ENCODE data around the gene KRT39. TPM values are rescaled to one million over a fixed set of nuclear protein-coding genes. Genes with fewer than 3 reads are reported as not detected.

KRT39 gene
- total RNA-seq, 1 experiment from 2014 or later = not detected

- H3K4me2 ChIP-seq (ENCODE audit: low read length) = no peak overlapping the region
- no peak overlapping the region for H3K9ac ChIP-seq (ENCODE audit: low read length)
- POLR2A ChIA-PET (ENCODE audit: unreplicated experiment) = no interaction called here
- H3K9me2 ChIP-seq (replicated peaks; ENCODE audit: low read length) = no peaks in the 10 kb centered on the region
- TF ChIP-seq EZH2phosphoT487 (IDR thresholded peaks at IDR 0.05; ENCODE audit: borderline replicate concordance, low read length) = no peak
- no peak for TF ChIP-seq EZH2 (IDR thresholded peaks at IDR 0.05; ENCODE audit: low read length, unreplicated experiment)
- TF ChIP-seq, protein P1, sequence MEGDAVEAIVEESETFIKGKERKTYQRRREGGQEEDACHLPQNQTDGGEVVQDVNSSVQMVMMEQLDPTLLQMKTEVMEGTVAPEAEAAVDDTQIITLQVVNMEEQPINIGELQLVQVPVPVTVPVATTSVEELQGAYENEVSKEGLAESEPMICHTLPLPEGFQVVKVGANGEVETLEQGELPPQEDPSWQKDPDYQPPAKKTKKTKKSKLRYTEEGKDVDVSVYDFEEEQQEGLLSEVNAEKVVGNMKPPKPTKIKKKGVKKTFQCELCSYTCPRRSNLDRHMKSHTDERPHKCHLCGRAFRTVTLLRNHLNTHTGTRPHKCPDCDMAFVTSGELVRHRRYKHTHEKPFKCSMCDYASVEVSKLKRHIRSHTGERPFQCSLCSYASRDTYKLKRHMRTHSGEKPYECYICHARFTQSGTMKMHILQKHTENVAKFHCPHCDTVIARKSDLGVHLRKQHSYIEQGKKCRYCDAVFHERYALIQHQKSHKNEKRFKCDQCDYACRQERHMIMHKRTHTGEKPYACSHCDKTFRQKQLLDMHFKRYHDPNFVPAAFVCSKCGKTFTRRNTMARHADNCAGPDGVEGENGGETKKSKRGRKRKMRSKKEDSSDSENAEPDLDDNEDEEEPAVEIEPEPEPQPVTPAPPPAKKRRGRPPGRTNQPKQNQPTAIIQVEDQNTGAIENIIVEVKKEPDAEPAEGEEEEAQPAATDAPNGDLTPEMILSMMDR (conservative IDR thresholded peaks at IDR 0.05; ENCODE audit: low read depth, low read length) = no peak
- H4K20me1 ChIP-seq (ENCODE audit: low read length) = no peaks in the 10 kb centered on the region
- H3K27ac ChIP-seq (ENCODE audit: low read length) = no peak overlapping the region
- no peaks in the 10 kb centered on the region for H3K27me3 ChIP-seq (ENCODE audit: low read length)
- ATAC-seq = no peak
- H3K36me3 ChIP-seq (ENCODE audit: low read depth, low read length) = no peaks in the 10 kb centered on the region
- no peaks in the 10 kb centered on the region for H3K4me1 ChIP-seq (ENCODE audit: insufficient read depth, low read length)
- BruUV-seq (replicated peaks) = no TSS peak
- H3F3A ChIP-seq (ENCODE audit: low read length, unreplicated experiment) = no peaks in the 10 kb centered on the region
- intact Hi-C loops (cut with micrococcal nuclease) = no loop called here
- no peak for DNase-seq
- no peaks in the 10 kb centered on the region for H3K79me2 ChIP-seq (ENCODE audit: low read length)
- no peak overlapping the region for H2AFZ ChIP-seq (ENCODE audit: low read length)
- H3K9me3 ChIP-seq (ENCODE audit: low read length) = no peaks in the 10 kb centered on the region
- CTCF ChIA-PET = no interaction called here
- no peak overlapping the region for H3K4me3 ChIP-seq (ENCODE audit: low read length)
Observed at GRCh38 chr17:40936976-40937375, 29.8 kb downstream of the KRT39 start.

GRCh38 chr17:40936437-40936971 lies 30.2 kb downstream of the KRT39 start:
- Histone ChIP-seq H3K79me2 (ENCODE audit: low read length) (no peaks in the 10 kb centered on the region), H3K9me3 (ENCODE audit: low read length) (no peaks in the 10 kb centered on the region), H2AFZ (ENCODE audit: low read length) (no peak overlapping the region), H4K20me1 (ENCODE audit: low read length) (no peaks in the 10 kb centered on the region), H3K9me2 (replicated peaks; ENCODE audit: low read length) (no peaks in the 10 kb centered on the region), H3K4me2 (ENCODE audit: low read length) (no peak overlapping the region), H3K27ac (ENCODE audit: low read length) (no peak overlapping the region), H3K36me3 (ENCODE audit: low read depth, low read length) (no peaks in the 10 kb centered on the region), H3K27me3 (ENCODE audit: low read length) (no peaks in the 10 kb centered on the region), H3K9ac (ENCODE audit: low read length) (no peak overlapping the region), H3K4me3 (ENCODE audit: low read length) (no peak overlapping the region), H3K4me1 (ENCODE audit: insufficient read depth, low read length) (no peaks in the 10 kb centered on the region), H3F3A (ENCODE audit: low read length, unreplicated experiment) (no peaks in the 10 kb centered on the region)
- no peak for DNase-seq
- intact Hi-C loops (cut with micrococcal nuclease) = no loop called here
- BruUV-seq (replicated peaks) = no TSS peak
- no peak for TF ChIP-seq EZH2phosphoT487 (IDR thresholded peaks at IDR 0.05; ENCODE audit: borderline replicate concordance, low read length)
- ATAC-seq = no peak
- ChIA-PET POLR2A (ENCODE audit: unreplicated experiment) (no interaction called here), CTCF (no interaction called here)

- Histone ChIP-seq H3F3A (ENCODE audit: low read length, unreplicated experiment) (no peaks in the 10 kb centered on the region), H3K36me3 (ENCODE audit: low read depth, low read length) (no peaks in the 10 kb centered on the region), H3K27me3 (ENCODE audit: low read length) (no peaks in the 10 kb centered on the region), H3K9me3 (ENCODE audit: low read length) (no peaks in the 10 kb centered on the region), H3K79me2 (ENCODE audit: low read length) (no peaks in the 10 kb centered on the region), H3K4me3 (ENCODE audit: low read length) (no peak overlapping the region), H2AFZ (ENCODE audit: low read length) (no peak overlapping the region), H4K20me1 (ENCODE audit: low read length) (no peaks in the 10 kb centered on the region), H3K9ac (ENCODE audit: low read length) (no peak overlapping the region), H3K9me2 (replicated peaks; ENCODE audit: low read length) (no peaks in the 10 kb centered on the region), H3K4me2 (ENCODE audit: low read length) (no peak overlapping the region), H3K27ac (ENCODE audit: low read length) (no peak overlapping the region), H3K4me1 (ENCODE audit: insufficient read depth, low read length) (no peaks in the 10 kb centered on the region)
- ATAC-seq = no peak
- intact Hi-C loops (cut with micrococcal nuclease) = no loop called here
- ChIA-PET CTCF (no interaction called here), POLR2A (ENCODE audit: unreplicated experiment) (no interaction called here)
- no TSS peak for BruUV-seq (replicated peaks)
- TF ChIP-seq EZH2phosphoT487 (IDR thresholded peaks at IDR 0.05; ENCODE audit: borderline replicate concordance, low read length) (no peak), EZH2 (IDR thresholded peaks at IDR 0.05; ENCODE audit: low read length, unreplicated experiment) (no peak)
- TF ChIP-seq, protein P1 (conservative IDR thresholded peaks at IDR 0.05; ENCODE audit: low read depth, low read length) = no peak
- no peak for DNase-seq
Observed at GRCh38 chr17:40935624-40936023, 31.1 kb downstream of the KRT39 start.
